ENCODE measurements around the gene UPK1B.
"Not testable (repeated sequence)": the region's sequence is repeated elsewhere in the genome, so short reads cannot be mapped to it uniquely, and the experiment has no call there.

Gene UPK1B

GRCh38 chr3:119173325-119173724 is at the start of gene UPK1B:
TSS of gene UPK1B (plus strand) at chr3:119173598. CDS start at chr3:119186742, 13,144 bp downstream.
- DNase-seq = no peak

- DNase-seq = no peak
Measured at GRCh38 chr3:119125342-119125741, 48.1 kb upstream of the UPK1B start.

- no peak for DNase-seq
Measured at GRCh38 chr3:119125742-119126504, 47.5 kb upstream of the UPK1B start.

- not testable (repeated sequence) for DNase-seq
Measured at GRCh38 chr3:119130291-119130690, 43.1 kb upstream of the UPK1B start.

- not testable (repeated sequence) for DNase-seq
Measured at GRCh38 chr3:119132291-119132690, 41.1 kb upstream of the UPK1B start.

- DNase-seq = not testable (repeated sequence)
Measured at GRCh38 chr3:119139360-119139759, 34.0 kb upstream of the UPK1B start.

GRCh38 chr3:119140466-119140865 is 32.9 kb upstream of the UPK1B start:
- DNase-seq = no peak

GRCh38 chr3:119145128-119145499 is 28.3 kb upstream of the UPK1B start:
- no peak for DNase-seq

- DNase-seq = peak in 2 of 51 donors; percentile 13 to 17
Measured at GRCh38 chr3:119145500-119146167, 27.8 kb upstream of the UPK1B start, which contains the start of gene TEX55. TSS of gene TEX55 (plus strand) at chr3:119146165. CDS start at chr3:119146190, 25 bp downstream.

- DNase-seq = no peak
Measured at GRCh38 chr3:119146578-119147375, 26.6 kb upstream of the UPK1B start.

- no peak for DNase-seq
Measured at GRCh38 chr3:119147494-119147893, 25.9 kb upstream of the UPK1B start.

- no peak for DNase-seq
Measured at GRCh38 chr3:119148493-119149180, 24.8 kb upstream of the UPK1B start.

- DNase-seq = no peak
Measured at GRCh38 chr3:119149484-119149883, 23.9 kb upstream of the UPK1B start.

- DNase-seq = no peak
Measured at GRCh38 chr3:119156868-119157267, 16.5 kb upstream of the UPK1B start.

- DNase-seq = no peak
Measured at GRCh38 chr3:119157971-119158370, 15.4 kb upstream of the UPK1B start.

GRCh38 chr3:119160361-119160760 is 13.0 kb upstream of the UPK1B start:
- DNase-seq = no peak

- no peak for DNase-seq
Measured at GRCh38 chr3:119160815-119161214, 12.6 kb upstream of the UPK1B start.

- DNase-seq = no peak
Measured at GRCh38 chr3:119161240-119161639, 12.2 kb upstream of the UPK1B start.

GRCh38 chr3:119164745-119165144 is 8.7 kb upstream of the UPK1B start:
- not testable (repeated sequence) for DNase-seq

- no peak for DNase-seq
Measured at GRCh38 chr3:119170821-119171220, 2.6 kb upstream of the UPK1B start.

Measured in hypothalamus (tissue), 51 donors.